NCI-H2227 treated with DMSO at 0.1 percent for 48 hours (cell line): ENCODE measurements around the gene DCTN1.
"Not testable (repeated sequence)": the region's sequence is repeated elsewhere in the genome, so short reads cannot be mapped to it uniquely, and the experiment has no call there.

Experiments used
- DNase-seq: peaks from one replicate; lab custom pipeline; 2025; lab: John Stamatoyannopoulos, UW

The DCTN1 gene

DNA sequence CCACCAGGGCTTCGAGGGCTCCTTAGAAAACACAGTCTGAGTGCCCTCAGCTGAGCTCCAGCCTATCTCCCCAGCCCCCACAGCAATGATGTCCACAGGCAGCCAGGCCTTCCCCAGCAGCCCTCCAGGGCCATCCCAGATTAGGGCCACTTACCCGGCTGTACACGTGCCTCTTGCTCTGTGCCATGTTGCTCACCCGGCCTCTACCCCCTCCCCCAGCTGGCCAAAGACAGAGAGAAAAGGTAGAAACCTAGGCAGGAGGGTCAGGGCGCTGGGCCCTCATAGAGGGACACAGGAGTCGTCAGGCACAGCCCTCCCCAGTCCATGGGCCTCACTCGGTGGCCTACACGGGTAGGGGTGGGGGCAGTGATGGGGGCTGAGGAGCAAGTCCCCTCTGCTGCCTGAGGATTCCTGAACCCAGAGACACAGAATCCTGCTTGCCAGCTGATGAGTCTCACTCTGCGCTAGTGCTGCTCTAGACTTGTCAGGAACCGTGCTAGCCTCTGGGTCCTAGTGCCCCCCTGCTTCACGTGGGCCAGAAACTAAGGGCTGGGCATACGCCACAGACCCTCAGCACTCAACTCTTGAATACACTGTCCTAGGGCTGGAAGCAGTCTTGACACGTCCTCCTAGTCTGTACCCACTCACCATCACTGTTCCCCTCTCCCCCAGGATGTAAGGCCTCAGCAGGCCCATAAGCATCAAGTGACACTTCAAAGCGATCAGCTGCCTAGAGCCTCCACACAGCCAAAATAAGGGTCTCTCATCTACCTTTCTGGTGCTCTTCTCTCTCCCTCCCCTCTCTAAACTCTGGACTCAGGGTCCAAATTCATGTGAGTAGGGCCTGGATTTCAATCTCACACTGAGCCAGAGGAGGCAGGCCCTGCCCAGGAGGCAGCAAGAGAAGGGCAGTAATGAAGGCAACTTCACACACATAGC lies at the start of gene DCTN1:
TSS of gene DCTN1 (minus strand) at position 461 of the 939 bp plus-strand sequence. CDS start at position 187, 274 bp downstream.
- peak; percentile 15 for DNase-seq

GRCh38 chr2:74428675-74429074 lies 48.6 kb upstream of the DCTN1 start:
- no peak for DNase-seq

DNA sequence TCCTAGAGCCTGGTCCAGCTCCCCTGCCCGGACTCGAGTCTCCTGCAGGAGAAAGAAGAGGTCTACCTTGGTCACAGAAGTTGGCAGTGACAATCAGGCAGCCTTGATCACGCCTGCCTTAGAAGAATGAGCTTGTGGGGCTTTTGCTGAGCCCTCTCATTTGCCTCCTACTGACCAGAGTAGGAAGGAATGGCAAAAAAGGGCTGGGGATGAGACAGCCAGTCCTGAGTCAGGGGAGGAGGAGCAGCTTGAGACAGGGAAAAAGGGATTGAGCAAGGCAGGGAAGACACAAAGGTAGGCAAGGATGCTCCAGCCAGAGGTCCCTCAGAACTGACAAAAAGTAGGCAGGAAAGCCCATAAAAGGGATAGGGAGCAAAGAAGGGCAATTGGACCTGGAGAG lies 47.4 kb upstream of the DCTN1 start:
- no peak for DNase-seq

DNA sequence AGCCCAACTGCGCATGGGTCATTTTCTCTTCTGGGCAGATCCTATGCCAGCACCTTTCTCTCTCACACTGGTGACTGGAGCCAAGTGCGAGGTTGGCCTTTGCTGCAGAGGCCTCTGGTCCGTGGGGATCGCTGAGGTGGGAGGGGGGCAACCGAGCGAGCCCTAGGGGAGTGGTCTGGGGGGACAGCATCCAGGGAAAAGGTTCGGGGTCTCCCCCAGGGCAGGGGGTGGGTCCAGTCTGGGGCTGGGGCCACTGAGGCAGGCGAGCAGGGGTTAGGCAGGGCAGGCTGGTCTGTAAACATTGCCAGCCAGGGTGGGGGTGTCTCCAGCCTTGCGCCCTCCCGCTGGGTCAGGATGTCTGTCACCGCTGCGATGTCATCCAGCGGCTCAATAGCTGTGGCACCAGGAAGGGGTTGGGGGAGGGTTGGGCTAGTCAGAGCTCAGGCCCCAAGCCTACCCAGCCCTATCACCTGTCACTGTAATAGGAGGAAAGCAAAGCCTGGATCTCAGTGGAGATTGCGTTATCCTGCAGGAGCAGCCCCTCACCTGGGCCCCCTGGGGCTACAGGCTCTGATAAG lies 46.2 kb upstream of the DCTN1 start:
- no peak for DNase-seq

DNA sequence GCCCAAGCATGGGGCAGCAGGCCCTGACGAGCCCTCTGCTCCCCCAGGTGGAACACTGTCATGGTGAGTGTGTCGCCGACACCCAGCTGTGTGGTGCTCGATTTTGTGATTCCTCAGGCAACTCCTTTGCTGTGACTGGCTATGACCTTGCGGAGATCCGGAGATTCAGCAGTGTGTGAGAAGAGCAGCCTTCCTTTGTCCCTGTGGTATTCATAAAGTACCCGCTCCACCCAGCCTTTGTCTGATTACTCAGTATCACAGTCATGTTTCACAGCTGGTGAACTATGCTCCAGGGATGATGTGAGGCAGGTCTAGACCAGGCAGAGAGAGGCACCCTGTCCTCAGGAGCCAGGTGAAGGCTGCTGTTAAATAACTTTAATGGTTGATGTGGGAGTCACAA lies 45.4 kb upstream of the DCTN1 start:
- no peak for DNase-seq

DNA sequence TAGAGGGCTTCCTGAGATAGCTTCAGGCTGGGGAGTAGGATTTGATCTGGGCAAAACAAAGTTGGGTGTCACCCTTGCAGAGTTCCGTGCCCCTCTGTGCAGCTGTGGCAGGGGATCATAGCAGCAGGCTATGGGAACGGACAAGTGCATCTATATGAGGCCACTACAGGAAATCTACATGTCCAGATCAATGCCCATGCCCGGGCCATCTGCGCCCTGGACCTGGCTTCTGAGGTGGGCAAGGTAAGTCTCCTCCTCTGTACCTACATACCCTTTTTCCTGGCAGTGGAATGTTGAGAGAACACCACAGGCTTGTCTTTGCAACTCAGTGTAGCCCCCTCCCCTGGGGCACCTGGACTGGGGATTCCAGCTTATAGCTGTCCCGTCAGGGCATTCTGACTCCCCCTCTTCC lies 44.9 kb upstream of the DCTN1 start:
- DNase-seq, result no peak

DNA sequence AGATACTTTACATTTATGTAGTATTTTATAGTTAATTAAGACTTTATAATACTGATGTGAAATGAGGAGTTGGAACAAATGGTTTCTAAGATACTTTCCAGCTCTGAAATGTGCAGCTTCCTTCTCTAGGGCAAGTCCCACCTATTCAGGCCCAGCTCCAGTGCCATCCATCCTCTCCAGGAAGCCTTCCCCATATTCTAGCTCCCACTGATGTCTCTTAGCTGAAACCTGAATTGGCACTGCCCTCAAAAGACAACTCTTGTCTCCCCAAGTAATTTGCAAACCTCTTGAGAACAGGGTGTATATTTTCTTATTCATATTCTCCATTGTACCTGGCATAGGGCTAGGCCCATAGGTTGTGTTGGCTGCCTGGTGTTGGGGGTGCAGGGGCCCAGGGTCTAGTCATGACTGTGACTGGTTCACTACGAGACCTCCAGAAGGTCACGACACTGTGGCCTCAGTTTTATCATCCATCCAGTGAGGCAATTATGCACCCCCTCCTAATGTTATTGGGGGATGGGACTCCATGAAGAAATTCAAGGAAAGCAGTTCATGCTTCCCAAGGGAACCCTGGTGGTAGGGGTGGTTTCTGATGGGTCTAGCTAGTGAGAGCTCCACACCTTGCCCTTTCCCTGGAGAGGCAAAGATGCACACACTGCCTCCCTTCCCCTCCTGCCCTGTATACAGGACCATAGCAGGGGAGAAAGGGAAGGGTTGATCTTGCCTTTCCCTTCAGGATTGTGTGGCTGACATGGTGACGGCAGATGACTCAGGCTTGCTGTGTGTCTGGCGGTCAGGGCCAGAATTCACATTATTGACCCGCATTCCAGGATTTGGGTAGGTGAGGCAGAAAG lies 44.3 kb upstream of the DCTN1 start:
- no peak for DNase-seq

- DNase-seq, result no peak
Measured at GRCh38 chr2:74423231-74424095, 43.4 kb upstream of the DCTN1 start.

DNA sequence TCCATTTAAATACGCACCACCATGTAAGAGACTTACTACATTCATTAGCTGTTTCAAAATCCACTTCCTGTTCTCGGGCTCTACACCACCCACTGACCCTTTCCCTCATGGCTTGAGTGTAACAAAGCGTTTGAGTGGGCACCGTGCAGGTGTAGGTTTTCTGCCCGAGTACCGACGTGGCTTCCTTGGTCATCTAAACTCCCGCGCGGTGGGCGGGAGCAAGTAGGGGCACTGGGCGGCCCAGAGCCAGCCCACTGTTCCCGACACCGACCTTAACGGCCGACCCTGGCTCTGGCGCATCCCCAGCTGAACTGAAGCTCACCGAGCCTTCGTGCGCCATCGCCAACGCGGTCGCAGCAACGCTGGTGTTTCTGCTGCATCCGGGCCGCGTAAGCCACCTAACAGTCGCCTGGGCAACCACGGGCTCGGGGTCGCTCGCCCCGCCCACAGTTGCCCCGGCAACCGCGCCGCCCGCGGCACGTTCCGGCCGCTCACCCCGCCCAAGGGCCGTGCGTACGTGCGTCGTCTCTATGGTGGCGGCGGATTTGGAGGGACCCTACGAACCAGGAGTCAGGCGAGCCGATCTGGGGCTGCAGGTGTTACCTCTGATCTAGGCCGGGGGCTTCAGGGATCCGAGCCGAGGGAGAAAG lies 41.2 kb upstream of the DCTN1 start, which contains the start of the genes C2orf81 and WDR54:
TSS of gene C2orf81 (minus strand) at position 399 of the 650 bp plus-strand sequence. CDS start at position 340, 59 bp downstream.
TSS of gene WDR54 (plus strand) at position 510 of the 650 bp plus-strand sequence. CDS start 424 bp downstream, outside the sequence.
- peak; percentile 95 for DNase-seq

- DNase-seq, result not testable (repeated sequence)
Measured at GRCh38 chr2:74420443-74421103, 40.5 kb upstream of the DCTN1 start.

DNA sequence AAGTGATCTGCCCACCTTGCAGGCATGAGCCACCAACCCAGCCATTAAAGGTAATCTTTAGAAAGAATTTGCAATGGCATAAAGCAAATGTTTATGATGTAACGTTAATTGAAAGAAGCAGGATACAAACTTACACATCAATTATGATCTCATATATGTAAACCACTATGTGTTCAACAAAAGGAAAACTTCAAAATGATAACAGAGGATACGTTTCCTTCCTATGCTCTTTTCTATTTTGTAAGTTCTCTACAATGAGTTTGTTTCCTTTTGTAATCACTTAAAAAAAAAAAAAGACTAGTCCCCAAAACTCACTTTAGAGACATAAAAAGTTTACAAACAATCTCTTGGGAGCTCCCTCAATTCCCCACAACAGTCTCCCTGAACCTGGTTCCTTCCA lies 39.9 kb upstream of the DCTN1 start:
- no peak for DNase-seq

DNA sequence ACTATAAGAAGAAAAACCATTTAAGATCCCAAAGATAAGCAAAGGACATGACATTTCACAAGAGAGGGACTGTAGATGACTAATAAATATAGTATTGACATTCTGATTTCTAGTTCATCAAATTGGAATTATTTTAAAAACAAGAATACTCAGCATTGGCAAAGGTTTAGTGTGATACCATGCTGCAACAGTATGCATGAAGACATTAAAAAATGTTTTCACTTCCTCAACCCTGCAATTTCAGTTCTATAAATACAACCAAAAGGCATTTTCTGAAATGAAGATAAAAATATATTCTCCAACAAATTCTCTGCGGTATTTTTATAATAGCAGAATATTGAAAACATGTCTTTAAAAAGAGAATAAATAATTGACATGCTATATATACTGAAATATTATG lies 39.2 kb upstream of the DCTN1 start:
- no peak for DNase-seq

DNA sequence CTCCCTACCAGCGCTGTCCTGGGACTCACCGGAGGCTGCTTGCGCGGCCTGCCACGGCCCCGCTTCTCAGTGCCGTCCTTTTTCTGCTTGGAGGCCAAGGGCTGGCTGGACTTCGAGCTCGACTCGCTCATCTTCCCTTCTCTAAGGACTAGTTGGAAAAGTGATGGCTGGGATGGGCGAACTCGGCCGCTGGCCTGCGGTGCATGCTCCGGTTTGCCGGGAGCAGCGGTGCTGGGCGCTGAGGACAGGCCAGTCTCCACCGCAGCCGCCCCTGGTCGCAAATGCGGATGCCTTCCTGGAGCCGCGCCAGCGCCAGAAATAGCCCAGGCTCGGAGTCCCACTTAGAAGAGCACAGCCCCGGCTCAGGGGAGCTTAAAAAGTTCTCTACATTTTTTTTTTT lies 38.2 kb upstream of the DCTN1 start:
- DNase-seq, result no peak

DNA sequence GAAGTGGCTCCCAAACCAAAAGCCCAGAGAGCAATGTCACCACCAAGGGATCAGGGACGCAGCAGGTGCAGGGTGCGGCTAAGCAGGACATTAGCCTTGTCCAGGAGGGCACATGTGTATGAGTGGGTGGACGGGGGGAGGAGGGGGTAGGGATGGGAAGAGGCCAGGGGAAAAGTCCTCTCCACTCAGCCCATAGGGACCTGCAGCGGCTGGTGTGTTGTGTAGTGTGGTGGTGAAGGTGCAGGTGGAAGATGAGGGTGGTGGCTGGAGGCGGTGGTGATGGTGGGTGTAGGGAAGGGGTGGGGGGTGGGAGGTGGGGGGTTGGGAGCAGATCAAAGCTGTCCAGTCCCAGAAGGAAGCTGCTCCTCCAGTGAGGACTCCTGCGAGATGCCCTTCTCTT lies 37.7 kb upstream of the DCTN1 start:
- no peak for DNase-seq

DNA sequence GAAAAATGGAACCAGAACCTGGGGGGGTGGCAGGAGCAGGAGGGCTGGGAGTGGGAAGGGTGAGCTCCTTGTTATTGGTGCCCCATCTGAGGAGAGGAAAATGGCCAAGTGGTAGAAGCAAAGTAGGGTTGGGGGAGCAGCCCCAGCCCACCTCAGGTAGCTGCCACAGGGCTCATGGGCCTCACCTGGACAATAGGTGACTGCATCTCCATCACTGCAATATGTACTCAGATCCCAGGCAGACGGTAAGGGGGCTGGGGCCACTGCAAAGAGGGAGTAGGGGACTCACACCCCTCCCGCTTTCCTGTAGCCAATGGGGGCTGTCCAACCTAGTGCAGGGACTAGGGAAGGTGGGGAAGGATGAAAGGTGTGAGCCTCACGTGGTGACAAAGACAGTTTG lies 37.1 kb upstream of the DCTN1 start:
- DNase-seq, result no peak

DNA sequence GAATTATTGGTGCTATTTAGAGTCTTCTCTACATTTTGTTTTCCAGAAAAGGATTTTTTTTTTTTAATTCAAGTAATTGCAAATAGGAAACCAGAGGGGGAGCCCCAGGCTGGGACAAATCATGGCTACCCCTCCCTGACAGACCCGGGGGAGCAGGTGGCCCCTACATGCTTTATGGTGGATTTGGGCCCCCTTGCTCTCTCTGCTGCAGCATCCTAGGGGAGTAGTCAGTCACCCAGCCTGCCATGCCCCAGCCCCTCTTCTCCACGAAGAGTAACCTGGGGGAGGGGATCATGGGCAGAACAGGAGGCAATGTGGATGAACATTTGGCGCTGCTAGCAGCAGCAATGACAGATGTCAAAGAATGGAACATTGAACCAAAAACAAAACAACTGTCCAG lies 36.7 kb upstream of the DCTN1 start:
- no peak for DNase-seq

- no peak for DNase-seq
Measured at GRCh38 chr2:74415762-74416395, 35.8 kb upstream of the DCTN1 start.

GRCh38 chr2:74414881-74415761 lies 35.0 kb upstream of the DCTN1 start:
- DNase-seq, result no peak

DNA sequence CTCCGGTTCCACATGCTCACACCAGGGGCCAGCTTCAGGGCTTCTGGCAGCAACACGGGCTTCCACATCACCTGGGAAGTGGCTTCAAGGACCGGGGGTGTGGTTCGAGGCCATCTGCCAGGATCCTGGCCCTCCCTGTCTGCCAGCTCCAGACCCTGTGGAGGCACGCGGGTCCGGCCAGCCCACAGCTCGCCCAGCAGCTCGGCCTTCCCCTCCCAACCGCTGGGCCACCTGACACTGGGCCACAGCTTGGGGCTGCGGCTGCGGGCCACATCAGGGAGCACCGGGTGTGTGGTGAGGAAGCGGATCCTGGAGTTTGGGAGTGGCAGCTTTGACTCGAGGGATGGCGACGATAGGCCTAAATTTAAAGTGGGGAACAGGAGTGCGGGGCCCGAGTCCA lies 34.3 kb upstream of the DCTN1 start:
- no peak for DNase-seq
